ENCODE results near the gene WDR13.

GRCh38 chrX:48632207-48632606, 34.9 kb downstream of the WDR13 start:
- TF ChIP-seq CTCF (IDR thresholded peaks at IDR 0.05) (no peak), POLR2A (IDR thresholded peaks at IDR 0.05) (no peak)
